T-helper 1 cell treated with Interleukin-12 subunit alpha and Interleukin-12 subunit beta and Interleukin-4 antibody, amounts not matched to agents 30 ng/mL and 1 ng/mL, for 36 hours (primary cell): ENCODE measurements around the gene ELAPOR1. TPM values are rescaled to one million over a fixed set of nuclear protein-coding genes. Genes with fewer than 3 reads are reported as not detected.

Experiments used
- intact Hi-C: fragments of 100-400 bp; cut with micrococcal nuclease; formaldehyde crosslinking; loops from one replicate; pipeline ENCODE4 v1.15.1; 2024
- total RNA-seq: library from RNA; stranded (reverse); gene quantifications from 2 replicates; pipeline ENCODE4 v1.2.3, GENCODE V29; 2022

Gene ELAPOR1
- total RNA-seq, 1 donor from 2014 or later = 6.8 TPM

DNA sequence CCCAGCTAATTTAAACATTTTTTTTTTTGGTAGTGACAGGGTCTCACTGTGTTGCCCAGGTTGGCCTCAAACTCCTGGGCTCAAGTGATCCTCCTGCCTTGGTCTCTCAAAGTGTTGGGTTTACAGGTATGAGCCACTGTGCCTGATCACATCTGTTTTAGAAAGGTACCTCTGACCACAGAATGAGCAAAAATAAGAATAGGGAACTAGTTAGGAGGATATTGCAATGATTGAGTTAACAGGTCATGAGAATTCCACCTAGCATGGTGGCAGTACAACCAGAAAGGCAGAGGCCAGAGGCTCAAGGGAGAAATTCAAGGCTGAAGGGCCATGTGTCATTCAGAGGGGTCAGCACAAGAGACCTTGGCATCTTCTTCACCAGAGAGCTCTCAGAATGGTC is 49.6 kb downstream of the ELAPOR1 start:
- intact Hi-C loops = loop anchor here (2.0 kb wide), 1 partner anchor 73 kb away; the partner anchor contains the start of gene TMEM167B

Other genes with a start within 250 kb of the ELAPOR1 start
- gene GPSM2, start 237.1 kb upstream of the ELAPOR1 start, total RNA-seq = 23.8 and 28.1 TPM in 2 replicates
- 20.9 and 23.9 TPM in 2 replicates for gene CLCC1, start 150.6 kb upstream of the ELAPOR1 start, total RNA-seq
- gene WDR47, start 72.0 kb upstream of the ELAPOR1 start, total RNA-seq = 10.3 and 11.4 TPM in 2 replicates
- gene TAF13, start 38.1 kb upstream of the ELAPOR1 start, total RNA-seq = 33.1 and 33.9 TPM in 2 replicates
- gene TMEM167B, start 23.4 kb upstream of the ELAPOR1 start, total RNA-seq = 32.7 and 34.6 TPM in 2 replicates
- gene SARS1, start 99.8 kb downstream of the ELAPOR1 start, total RNA-seq = 142 and 146 TPM in 2 replicates
- 4.2 and 4.4 TPM in 2 replicates for gene CELSR2, start 135.4 kb downstream of the ELAPOR1 start, total RNA-seq
- gene PSRC1, start 169.0 kb downstream of the ELAPOR1 start, total RNA-seq = 13.3 and 13.9 TPM in 2 replicates
- gene MYBPHL, start 192.9 kb downstream of the ELAPOR1 start, total RNA-seq = not detected in 2 replicates